HG02884 (cell line): Measurements from ENCODE around the gene RALGPS1.

Experiments
- ATAC-seq: cut with Tn5 transposase; IDR thresholded peaks from one replicate; pipeline ENCODE4 v1.9.1; 2021; ENCODE audit warnings: mild to moderate bottlenecking, moderate library complexity; ENCODE audit not compliant: unreplicated experiment

RALGPS1 gene

DNA sequence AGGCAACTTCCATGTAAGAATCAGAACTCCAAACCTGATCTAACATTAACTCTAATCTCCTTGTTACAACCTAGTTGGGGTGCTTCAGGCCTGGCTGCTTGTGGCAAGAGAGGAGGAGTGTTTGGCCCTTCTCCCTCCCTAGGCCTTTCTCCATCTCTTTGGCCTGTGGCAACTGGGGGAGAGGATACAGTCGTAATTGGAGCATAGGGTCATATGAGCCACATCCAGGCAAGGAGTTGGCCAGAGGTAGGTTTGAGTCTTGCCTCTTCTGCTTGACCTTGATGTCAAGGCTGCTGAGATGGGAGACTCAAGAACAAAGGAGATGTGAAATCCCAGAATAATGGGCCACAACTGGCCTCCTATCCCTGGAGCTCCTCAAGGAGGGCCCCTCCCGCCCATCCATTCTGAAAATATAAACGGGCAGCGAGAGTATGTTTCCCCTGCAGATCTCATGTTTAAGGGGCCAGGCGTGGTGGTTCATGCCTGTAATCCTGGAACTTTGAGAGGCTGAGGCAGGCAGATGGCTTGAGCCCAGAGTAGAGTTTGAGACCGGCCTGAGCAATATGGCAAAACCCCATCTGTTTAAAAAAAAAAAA lies 267.1 kb downstream of the RALGPS1 start:
- no peak for ATAC-seq

DNA sequence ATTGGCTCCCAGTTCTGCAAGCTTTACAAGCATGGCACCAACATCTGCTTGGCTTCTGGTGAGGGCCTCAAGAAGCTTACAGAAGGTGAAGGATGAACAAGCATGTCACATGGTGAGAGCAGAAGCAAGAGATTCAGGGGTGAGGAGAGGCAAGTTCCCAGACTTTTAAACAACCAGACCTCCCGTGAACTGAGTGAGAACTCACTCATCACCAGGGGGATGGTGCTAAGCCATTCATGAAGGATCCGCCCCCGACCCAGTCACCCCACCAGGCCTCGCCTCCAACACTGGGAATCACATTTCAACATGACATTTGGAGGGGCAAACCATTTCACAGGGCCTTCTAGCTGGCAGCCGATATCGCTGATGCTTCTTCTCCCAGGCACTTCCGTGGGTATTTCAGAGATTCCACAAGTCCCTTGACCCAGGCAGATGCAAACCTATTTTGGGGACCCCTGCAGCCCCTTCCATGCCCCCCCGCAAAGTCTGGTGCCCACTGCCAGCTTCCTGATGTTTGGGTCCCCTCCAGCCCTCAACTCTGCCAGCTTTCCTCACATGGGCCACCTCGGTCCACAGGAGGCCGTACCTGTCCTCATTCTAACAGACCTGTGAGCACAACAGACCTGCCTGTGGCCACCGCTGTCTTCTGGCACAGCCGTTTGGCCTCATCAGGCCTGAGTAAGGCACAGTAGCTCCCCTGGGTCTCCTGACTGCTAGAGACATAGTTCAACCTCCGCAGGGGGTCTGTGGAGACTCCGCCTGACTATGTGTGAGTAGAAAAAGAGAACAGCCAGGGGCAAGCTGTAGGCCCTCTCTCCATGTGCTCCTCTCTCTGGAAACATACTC lies 268.5 kb downstream of the RALGPS1 start:
- ATAC-seq = no peak

DNA sequence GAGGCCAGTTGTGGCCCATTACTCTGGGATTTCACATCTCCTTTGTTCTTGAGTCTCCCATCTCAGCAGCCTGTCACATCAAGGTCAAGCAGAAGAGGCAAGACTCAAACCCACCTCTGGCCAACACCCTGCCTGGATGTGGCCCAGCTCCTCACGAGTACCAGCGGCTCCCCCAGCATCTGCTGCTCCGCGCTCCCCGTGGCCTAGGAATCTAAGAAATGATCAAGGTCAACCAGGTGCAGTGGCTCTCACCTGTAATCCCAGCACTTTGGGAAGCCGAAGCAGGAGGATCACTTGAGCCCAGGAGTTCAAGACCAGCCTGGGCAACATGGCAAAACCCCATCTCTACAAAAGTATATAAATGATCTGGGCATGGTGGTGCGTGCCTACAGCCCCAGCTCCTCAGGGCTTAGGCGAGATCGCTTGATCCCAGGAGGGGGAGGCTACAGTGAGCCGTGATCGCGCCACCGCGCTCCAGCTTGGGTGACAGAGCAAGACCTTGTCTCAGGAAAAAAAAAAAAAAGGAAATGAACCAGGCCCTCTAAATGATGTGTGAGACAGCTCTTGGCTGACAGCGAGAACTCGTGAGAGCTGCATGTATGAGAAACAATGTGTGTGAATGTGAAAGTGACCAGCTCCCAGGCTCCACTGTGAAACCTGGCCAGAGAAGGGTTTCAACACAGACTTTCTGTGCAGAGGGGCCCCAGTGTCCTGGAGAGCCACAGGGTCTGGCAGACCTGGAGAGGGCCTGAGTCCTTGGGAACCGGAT lies 269.4 kb downstream of the RALGPS1 start:
- ATAC-seq = no peak

DNA sequence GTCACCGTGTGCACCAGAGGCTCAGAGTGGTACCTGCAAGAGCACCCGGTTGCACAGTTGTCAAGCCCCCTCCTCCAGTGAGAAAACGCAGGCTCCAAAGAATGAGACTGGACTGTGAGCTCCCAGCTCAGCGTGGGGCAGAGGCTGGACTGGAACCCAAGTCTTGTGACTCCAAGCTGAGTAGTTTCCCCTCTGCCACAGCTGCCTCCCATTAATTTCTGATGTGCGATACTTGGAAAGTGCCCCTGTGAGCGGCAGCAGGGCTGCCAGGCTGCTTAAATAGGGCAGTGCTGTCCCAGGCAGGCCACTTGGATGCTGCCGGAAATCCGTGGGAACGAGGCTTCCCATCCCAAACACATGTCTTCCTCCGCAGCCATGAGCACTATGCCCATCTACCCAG lies 270.1 kb downstream of the RALGPS1 start:
- ATAC-seq = no peak

DNA sequence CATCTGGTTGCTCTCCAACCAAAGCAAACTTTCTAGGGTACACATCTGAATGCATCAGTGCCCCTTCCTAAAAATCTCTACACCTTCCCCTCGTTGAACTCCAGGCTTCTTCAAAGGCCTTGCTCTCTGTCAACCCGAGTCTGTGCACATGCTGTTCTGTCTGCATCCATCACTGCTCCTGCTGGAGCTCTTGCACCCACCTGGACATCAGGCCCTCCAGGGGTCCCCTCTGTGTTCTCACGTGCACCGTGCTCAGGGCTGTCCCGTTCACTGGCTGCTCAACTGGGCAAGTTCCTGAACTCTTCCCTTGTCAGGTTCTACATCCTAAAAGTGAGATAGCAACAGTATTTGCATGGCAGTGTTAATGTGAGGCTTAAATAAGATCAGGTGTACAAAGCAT lies 270.6 kb downstream of the RALGPS1 start:
- ATAC-seq = no peak

DNA sequence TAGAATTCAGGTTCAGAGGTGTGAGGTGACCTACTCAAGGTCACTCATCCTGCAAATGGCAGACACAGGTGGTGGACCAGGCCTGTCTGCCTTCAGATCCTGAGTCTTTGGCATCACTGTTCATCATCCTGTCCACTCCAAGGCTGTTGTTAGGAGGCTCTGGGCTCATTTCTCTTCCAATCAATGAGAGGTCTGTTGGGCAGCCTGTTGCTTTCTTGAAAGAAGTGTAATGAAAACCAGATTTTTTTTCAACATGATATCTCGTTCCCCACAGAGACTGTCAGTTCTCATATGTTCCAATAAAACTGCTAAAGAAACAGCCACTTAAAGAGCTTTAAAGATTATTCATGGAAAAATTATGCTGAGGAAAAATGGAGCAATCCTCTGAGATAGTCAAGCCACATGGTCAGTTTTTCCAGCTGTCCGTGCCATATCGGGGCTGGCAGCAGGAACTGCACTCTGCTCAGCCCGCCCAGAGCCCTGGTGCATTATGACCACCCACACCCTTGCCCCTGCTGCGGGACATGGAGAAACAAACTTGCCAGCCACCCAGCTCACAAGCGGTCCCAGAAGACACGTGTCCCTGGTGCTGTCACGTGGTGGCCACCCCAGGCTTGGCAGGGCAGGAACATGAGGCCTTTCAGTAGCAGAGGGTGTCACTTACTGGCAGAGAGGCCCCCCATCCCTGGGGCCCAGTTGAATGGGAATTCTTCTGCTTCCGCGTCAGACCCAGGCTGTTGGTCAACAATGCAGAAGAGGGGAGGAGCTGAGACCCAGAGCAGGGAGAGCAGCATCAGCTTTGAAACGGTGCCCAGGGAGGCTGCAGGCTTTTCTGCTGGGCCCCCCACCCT lies 271.6 kb downstream of the RALGPS1 start:
- no peak for ATAC-seq

DNA sequence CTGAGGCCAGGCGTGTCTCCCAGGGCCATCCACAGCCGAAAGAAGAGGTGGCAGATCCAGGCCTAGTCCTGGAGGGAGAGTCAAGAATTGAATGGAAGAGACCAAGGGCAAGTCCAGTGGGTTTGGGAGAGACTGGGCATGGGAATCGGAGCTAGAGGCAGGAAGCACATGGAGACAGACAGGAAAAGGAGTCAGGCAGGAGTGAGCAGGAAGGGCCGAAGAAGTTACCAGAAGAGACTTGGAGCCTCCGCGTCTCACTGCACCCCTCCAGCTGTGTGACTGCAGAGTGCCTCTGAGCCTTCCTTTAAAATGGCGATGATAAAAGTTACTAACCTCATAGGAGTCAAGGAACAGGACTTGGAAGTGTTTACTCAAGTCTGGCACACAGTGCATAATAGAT lies 272.2 kb downstream of the RALGPS1 start:
- no peak for ATAC-seq

DNA sequence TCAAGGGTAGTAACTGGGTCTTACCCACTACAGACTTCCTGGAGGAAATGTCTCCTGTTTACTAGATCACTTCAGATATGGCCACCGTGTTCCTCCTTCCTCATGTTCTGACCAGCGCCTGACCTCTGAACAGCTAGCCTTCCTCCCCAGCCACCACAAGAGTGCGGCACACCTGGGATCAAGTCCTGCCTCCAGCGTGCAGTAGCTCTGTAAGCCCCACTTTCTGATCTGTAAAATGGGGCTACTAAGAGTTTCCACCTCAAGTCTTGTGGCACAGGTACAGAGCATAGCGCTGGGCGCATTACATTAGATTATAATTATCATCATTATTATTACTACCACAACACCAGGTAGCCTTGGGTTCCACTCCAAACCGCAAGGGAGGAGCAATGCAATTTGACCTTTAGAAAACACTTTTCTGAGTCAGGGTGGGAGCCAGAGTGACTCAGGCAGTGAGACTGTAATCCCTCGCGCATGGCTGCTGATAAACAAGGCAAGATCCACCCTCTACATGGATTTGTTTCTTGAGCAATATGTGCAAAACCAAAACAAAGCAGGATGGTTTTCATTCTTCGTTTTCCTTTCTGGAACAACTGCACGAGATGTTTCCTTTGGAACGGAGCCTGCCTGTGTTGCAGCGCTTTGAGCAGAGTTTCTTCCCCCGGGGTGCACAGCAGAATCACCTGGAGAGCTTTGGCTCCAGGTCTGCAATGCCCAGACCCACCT lies 272.8 kb downstream of the RALGPS1 start:
- ATAC-seq = no peak

DNA sequence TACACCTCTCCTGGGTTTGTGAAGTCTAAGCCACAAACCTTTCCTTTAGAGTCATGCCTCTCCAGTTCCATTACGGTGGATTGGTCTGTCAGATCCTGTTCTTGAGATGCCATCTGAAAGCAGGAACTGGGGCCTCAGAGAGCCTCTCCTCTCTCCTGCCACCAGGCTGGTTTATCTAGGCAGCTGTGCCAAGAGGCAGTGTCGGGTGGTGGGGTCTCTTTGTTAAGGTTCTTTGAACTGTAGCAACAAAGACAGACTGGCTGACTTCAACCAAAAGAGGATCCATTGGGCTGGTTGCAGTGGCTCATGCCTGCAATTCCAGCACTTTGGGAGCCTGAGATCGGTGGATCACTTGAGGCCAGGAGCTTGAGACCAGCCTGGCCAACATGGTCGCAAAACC lies 273.8 kb downstream of the RALGPS1 start:
- no peak for ATAC-seq

DNA sequence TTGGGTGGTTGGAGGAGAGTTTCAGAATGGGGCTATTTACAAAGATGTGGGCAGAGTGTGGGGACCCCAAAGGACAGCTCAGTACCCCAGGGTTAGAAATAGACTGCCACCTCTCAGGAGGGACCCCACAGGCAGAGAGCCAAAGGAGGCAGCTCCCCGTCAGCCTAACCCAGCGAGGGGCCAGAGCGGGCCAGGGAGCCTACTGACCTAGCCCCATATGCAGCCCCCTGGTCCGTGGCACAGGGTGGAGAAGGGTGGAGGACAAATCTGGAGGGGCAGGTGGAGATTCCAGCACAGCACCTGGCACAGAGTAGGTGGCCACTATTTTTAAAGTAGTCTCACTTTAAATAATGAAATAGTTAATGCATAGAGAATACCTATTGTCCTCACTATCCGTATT lies 275.0 kb downstream of the RALGPS1 start:
- no peak for ATAC-seq

DNA sequence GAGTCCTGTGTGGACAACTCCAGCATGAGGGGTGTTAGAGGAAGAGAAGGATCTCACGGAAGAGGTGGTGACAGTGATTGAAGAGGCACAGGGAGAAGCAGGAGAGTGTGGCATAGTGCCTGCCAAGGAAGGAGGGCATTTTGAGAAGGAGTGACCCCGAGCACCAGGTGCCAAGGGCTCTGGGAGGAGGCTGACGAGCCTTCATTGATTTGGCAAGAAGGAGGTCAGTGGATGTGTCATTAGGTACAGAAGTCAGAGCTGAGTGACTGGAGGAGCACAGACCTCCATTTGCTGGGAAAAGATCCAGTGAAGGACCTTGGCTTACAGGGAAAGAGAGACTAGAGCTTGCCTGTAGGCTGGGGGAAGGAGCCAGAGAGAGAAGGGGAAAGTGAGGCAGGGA lies 278.2 kb downstream of the RALGPS1 start:
- no peak for ATAC-seq

DNA sequence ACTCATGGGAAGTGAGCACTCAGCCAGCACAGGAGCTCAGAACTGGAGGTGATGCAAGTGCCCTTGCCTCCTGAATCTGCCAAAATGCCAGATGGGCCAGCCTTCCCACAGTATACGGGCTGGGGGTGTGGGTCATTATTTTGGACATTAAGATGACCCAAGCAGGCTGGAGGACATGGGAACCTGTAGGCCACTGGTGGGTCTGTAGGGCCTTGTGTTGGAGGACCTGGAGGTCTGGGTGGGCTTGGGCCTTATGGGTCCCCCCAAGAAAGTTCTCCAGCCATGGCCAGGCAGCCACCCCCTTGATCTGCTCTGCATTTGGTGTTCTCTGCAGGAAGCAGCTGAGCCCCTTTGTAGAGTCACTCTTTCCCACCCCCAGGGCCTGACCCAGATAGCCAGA lies 278.9 kb downstream of the RALGPS1 start:
- ATAC-seq = no peak

DNA sequence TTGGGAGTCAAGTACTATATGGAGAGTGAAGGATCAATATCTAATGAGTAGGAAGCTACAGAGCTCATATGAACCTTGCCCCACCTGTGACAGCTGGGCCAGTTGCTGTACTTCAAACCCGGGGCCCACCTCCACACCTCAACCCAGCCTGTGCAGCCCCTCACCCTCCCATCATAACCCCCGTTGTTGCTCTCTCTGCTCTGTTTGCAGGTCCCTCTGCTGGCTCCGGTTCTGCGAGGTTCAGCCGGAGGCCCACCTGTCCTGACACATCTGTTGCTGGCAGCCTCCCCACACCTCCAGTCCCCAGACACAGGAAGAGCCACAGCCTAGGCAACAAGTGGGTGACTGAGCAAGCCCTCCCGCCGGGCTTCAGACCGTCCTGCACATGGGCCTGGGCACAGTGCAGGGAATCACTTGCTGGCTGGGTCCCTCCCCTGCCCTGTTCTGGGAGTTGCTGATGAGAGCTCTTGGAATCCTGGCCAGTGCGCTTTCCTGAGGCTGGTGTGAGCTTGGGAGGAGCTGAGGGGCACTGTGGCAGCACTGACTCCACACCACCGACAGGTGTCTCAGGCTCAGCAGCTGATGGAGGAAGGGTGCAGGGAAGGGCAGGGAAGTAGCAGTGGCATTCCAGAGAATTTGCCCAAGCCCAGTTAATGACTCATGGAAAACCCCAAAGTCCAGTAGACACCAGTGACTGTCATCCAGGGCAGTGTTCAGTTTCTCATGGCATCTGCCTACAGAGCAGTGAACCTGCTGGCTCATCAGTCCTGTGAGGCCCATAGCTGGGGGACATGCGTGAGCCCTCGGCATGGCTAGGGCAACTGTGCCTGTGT lies 280.5 kb downstream of the RALGPS1 start:
- no peak for ATAC-seq

DNA sequence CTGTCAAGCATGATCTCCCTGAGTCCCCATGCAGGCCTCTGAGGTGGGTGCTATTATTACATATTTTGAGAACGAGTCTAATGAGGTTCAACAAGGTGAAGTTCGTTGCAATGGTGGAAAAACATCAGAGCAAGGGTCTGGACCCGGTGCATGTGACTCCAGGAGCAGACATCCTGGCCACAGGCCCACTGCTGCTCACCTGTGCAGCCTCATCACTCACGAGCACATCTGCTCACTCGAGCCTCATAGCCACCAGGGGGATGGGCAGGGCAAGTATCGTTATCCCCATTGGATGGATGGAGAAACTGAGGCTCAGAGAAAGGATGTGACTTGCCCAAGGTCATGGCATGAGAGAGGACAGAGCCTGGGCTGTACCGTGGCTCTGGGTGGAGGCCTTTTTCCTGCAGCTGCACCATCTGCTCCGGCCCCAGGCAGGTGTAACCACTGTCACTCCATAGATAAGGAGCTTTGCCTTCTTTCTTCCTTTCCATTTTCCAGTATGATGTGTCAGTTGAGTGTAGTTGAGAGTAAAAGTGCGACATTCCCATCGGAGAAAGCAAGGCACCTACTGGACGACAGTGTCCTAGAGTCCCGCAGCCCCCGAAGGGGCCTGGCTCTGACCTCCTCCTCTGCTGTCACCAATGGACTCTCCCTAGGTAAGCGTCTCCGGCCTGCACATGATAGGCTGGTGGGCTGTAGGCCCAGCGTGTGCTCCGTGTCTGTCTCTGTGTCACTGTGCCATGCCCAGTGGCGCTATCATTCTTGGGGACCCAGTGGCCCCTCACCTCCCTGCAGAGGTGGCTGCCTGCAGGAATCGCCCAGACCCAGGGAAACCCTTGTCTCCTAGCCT lies 281.6 kb downstream of the RALGPS1 start:
- no peak for ATAC-seq

DNA sequence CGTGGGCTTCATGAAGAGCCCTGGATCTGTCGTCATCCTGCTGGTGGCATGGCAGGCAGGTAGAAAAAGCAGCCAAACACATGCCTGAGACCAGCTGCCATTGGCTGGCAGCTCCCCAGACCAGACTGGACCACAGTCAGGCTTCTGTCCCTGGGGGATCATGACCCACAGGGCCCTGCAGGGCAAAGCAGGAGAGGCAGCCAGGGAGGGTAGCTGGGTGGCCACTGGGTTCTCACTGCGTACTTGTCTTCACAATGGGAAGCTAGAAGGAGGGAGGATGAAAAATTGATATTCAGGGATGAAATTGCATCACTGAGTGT lies 282.2 kb downstream of the RALGPS1 start:
- no peak for ATAC-seq

DNA sequence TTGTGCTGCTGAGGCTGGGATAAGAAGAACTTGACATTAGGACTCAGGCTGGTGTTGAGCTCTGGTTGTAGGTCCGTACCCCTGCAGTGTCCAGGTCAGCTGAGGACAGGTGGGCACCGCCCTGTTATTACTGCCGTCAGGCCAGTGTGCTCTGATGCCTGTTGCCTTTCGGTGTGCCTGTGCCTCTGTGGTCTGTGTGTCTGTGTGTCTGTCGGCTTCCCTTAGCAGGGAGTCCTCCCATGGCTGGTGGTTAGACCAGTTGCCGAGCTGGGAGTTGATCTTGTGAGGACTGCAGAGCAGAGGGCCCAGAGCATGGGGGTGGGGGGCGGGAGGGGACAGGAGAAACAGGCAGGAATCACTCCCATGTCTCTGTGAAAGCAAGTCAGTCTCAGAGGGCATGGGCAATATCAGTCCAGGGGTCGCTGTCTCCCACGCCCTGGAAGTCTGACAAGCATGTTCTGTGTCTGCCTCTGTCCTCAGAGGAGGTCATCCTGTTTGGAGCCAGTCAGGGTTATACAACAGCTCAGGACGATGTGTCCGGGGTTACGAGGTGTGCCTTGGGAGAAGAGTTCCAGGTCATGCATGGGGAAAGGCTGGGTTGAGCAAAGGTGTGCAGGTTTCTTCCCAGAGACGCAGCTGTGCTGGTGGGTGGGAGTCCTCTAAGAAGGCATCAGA lies 282.7 kb downstream of the RALGPS1 start:
- no peak for ATAC-seq

DNA sequence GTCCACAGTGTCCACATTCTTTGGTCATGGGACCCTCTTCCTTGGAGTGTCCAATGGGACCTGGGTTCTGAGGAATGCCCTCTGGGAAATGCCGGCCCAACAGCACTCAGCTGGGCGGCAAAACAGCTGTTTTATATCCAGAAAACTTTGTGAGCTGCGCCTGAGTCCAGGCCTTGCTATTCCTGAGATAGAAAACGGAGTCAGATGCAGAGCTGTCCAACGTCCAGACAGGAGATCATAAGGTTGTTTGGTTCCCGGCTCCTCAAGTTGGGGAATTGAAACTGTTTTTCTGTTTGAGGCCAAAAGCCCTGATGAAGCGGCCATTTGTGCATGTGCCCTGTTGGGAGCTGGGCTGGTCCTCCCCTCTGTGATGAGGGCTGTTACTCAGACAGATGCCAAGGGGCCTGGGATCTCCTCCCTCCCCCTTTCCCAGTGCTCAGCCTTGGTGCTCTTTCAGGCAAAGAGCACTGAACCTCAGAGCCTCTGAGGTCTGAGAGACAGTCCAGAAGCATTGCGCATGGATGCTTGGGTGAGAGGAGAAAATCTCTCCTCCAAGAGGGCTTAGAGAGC lies 283.4 kb downstream of the RALGPS1 start:
- no peak for ATAC-seq

DNA sequence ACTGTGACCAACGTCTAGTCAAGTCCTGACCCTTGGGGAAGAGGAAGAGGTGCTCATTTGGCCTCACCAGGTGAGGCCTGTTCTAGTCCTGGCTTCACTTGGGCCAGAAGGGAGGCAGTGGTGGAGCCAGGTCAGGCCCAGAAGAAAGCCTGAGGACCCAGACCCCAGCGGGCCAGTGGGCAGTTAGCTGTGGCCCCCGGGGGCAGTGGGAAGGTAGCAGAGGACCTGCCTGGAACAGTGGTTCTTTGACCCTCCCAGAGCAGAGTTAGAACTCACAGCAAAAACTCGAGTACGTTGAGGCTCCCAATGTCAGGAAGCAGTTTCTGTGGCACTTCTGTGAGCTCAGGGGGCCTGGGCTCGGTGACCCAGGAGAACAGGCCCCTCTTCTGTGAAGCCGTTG lies 284.0 kb downstream of the RALGPS1 start:
- ATAC-seq = no peak
